K562 (cell line): Measurements from ENCODE around the gene NUCB2. TPM values are rescaled to one million over a fixed set of nuclear protein-coding genes. Genes with fewer than 3 reads are reported as not detected.

Experiments
- BCLAF1 ChIP-seq, 2 experiments: fragments of 450-650 bp in 1 of 2; IDR thresholded peaks; 2 replicates each; pipeline ENCODE4 v1.6.1; 2011 to 2017; ENCODE audit warnings: low read depth in 2 of 2, antibody characterized with exemption in 1 of 2, borderline replicate concordance in 1 of 2, low read length in 1 of 2, mild to moderate bottlenecking in 1 of 2, mixed read lengths in 1 of 2; ENCODE audit not compliant: control insufficient read depth in 1 of 2
- CBFA2T3 ChIP-seq: fragments of 450-650 bp; IDR thresholded peaks from 2 replicates; pipeline ENCODE4 v1.6.1; 2017
- DMBX1 ChIP-seq: fragments of 250-450 bp; sonication (Bioruptor Pico); IDR thresholded peaks from 2 replicates; pipeline ENCODE4 v1.8.0; 2022; ENCODE audit warnings: inconsistent platforms, mild to moderate bottlenecking, moderate library complexity, borderline replicate concordance
- POLR3A ChIP-seq: IDR thresholded peaks from 2 replicates; pipeline ENCODE4 v1.6.1; 2011; ENCODE audit warnings: borderline replicate concordance, mild to moderate bottlenecking, moderate library complexity; ENCODE audit not compliant: insufficient read length, insufficient read depth; ENCODE audit errors: extremely low read depth
- PTTG1 ChIP-seq: fragments of 450-650 bp; IDR thresholded peaks from 2 replicates; pipeline ENCODE4 v1.6.1; 2016; ENCODE audit warnings: low read depth, mild to moderate bottlenecking, missing genetic modification characterization, missing compliant biosample characterization
- TFE3 ChIP-seq: fragments of 450-650 bp; formaldehyde crosslinking; IDR thresholded peaks from 2 replicates; pipeline ENCODE4 v1.4.0; 2020; ENCODE audit warnings: mild to moderate bottlenecking, mixed read lengths
- ZNF133 ChIP-seq: fragments of 250-450 bp; sonication (Bioruptor Pico); IDR thresholded peaks from 2 replicates; pipeline ENCODE4 v1.4.0; 2020; ENCODE audit warnings: mild to moderate bottlenecking
- polyA plus RNA-seq, 8 experiments: library from polyadenylated mRNA; depleted of rRNA in 4 of 8; stranded (reverse) in 5 of 8; unstranded in 3 of 8; fragments of >200 nt; fragmentation: Nextera tagmentation in 2 of 8; fragmentation: Illumina TruSeq in 1 of 8; extraction: Ambion mirVana in 2 of 8; extraction: Trizol in 1 of 8; gene quantifications; 2 replicates each; pipeline versions ENCODE4 v1.2.1 to v1.2.3, GENCODE V29; 2011 to 2014; ENCODE audit warnings: inconsistent platforms in 1 of 8, missing spikeins in 1 of 8
- total RNA-seq, 7 experiments: library from RNA; depleted of rRNA in 6 of 7; stranded (reverse); fragments of >200 nt in 6 of 7; fragmentation: Illumina TruSeq in 2 of 7; extraction: Trizol in 2 of 7; gene quantifications; 2 replicates each; pipeline versions ENCODE4 v1.2.1 to v1.2.3, GENCODE V29; 2011 to 2021; ENCODE audit warnings: low replicate concordance in 1 of 7
- TF ChIP-seq, protein P1 (sequence below): sonication (generic); formaldehyde crosslinking; IDR thresholded peaks from 2 replicates; pipeline ENCODE4 v1.8.0; 2023; ENCODE audit warnings: mild to moderate bottlenecking, missing genetic modification reagents

Gene NUCB2
- total and polyA plus RNA-seq, 9 of the 15 experiments (the other 6 are each of a cell fraction or from before 2014, with no cell fraction given) = 54.0 to 108 (median 84.6) TPM

- TF ChIP-seq DMBX1 (CRISPR knock-in tag) (0 out of 2 replicates have a peak, but pooled peaks have one; percentile 68), ZNF133 (CRISPR knock-in tag) (no peak), CBFA2T3 (no peak), BCLAF1 (IDR thresholded peaks at IDR 0.05; ENCODE audit: borderline replicate concordance in 1 of 2, control insufficient read depth in 1 of 2, low read depth in 2 of 2, low read length in 1 of 2) (no peak), PTTG1 (tag) (no peak), POLR3A (no peak), TFE3 (CRISPR knock-in tag) (no peak)
- TF ChIP-seq, protein P1, sequence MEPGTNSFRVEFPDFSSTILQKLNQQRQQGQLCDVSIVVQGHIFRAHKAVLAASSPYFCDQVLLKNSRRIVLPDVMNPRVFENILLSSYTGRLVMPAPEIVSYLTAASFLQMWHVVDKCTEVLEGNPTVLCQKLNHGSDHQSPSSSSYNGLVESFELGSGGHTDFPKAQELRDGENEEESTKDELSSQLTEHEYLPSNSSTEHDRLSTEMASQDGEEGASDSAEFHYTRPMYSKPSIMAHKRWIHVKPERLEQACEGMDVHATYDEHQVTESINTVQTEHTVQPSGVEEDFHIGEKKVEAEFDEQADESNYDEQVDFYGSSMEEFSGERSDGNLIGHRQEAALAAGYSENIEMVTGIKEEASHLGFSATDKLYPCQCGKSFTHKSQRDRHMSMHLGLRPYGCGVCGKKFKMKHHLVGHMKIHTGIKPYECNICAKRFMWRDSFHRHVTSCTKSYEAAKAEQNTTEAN = no peak
Observed at GRCh38 chr11:17275400-17276235, 921 bp upstream of the NUCB2 start (continued).
